HEK293 (cell line): ENCODE data around the gene ARL15.

Source experiments
- CTCF ChIA-PET: fragments of 350-600 bp; formaldehyde crosslinking; extraction: SDS; loops from one replicate; lab custom pipeline; 2021; ENCODE audit warnings: antibody characterized with exemption; lab: Yijun Ruan, JAX
- POLR2A ChIA-PET: fragments of 300-600 bp; formaldehyde crosslinking; extraction: SDS; loops from one replicate; lab custom pipeline; 2020; ENCODE audit warnings: antibody characterized with exemption, inconsistent platforms; lab: Yijun Ruan, JAX
- H3K27ac ChIP-seq: fragments of 200-500 bp; sonication (Bioruptor generic); 2 replicates; pipeline ENCODE4 v1.5.1; 2014; ENCODE audit warnings: low read depth, low read length, control low read depth, inconsistent platforms; ENCODE audit errors: extremely low read depth
- H3K36me3 ChIP-seq, 2 experiments: fragments of 200-500 bp in 1 of 2; sonication (Bioruptor generic) in 1 of 2; 1 replicate in 1 of 2; 2 replicates in 1 of 2; pipeline ENCODE4 v1.5.1; 2014 to 2017; ENCODE audit warnings: inconsistent platforms in 2 of 2, low read length in 2 of 2; ENCODE audit not compliant: control insufficient read depth in 2 of 2, insufficient read depth in 1 of 2
- H3K4me1 ChIP-seq: fragments of 200-500 bp; sonication (Bioruptor generic); 2 replicates; pipeline ENCODE4 v1.5.1; 2014; ENCODE audit warnings: mild to moderate bottlenecking, low read length, inconsistent platforms; ENCODE audit not compliant: control insufficient read depth, insufficient read depth
- H3K4me3 ChIP-seq: 2 replicates; pipeline ENCODE4 v1.5.1; 2011; ENCODE audit warnings: low read depth, mild to moderate bottlenecking, control low read depth, low read length, moderate library complexity
- H3K9me3 ChIP-seq: fragments of 200-500 bp; sonication (Bioruptor generic); 2 replicates; pipeline ENCODE4 v1.5.1; 2014; ENCODE audit warnings: low read depth, low read length, inconsistent platforms; ENCODE audit not compliant: control insufficient read depth, insufficient read depth
- HOXD13 ChIP-seq: sonication (generic); formaldehyde crosslinking; IDR thresholded peaks from 2 replicates; pipeline ENCODE4 v1.8.0; 2022; ENCODE audit warnings: missing genetic modification reagents, borderline replicate concordance
- TRIM28 ChIP-seq: IDR thresholded peaks from 2 replicates; pipeline ENCODE4 v1.6.1; 2011; ENCODE audit warnings: low read length, control low read depth, borderline replicate concordance
- WT1 ChIP-seq: fragments of 450-650 bp; formaldehyde crosslinking; IDR thresholded peaks from 2 replicates; pipeline ENCODE4 v1.5.1; 2016; ENCODE audit warnings: missing biosample characterization, missing genetic modification characterization
- ZNF140 ChIP-seq: fragments of 450-650 bp; formaldehyde crosslinking; IDR thresholded peaks from 2 replicates; pipeline ENCODE4 v1.5.1; 2016; ENCODE audit warnings: missing biosample characterization, missing genetic modification characterization
- ZNF184 ChIP-seq: fragments of 450-650 bp; IDR thresholded peaks from 2 replicates; pipeline ENCODE4 v1.5.1; 2018; ENCODE audit warnings: missing biosample characterization, mild to moderate bottlenecking, missing genetic modification characterization
- ZNF23 ChIP-seq: fragments of 450-650 bp; formaldehyde crosslinking; IDR thresholded peaks from 2 replicates; pipeline ENCODE4 v1.5.1; 2016; ENCODE audit warnings: missing biosample characterization, missing genetic modification characterization, borderline replicate concordance
- ZNF433 ChIP-seq: fragments of 450-650 bp; formaldehyde crosslinking; IDR thresholded peaks from 2 replicates; pipeline ENCODE4 v1.5.1; 2016; ENCODE audit warnings: missing biosample characterization, missing genetic modification characterization, low read depth
- ZNF664 ChIP-seq: fragments of 450-650 bp; formaldehyde crosslinking; IDR thresholded peaks from 2 replicates; pipeline ENCODE4 v1.5.1; 2016; ENCODE audit warnings: missing biosample characterization, missing genetic modification characterization
- ZNF776 ChIP-seq: fragments of 450-650 bp; formaldehyde crosslinking; IDR thresholded peaks from 2 replicates; pipeline ENCODE4 v1.5.0; 2017; ENCODE audit warnings: missing biosample characterization, missing genetic modification characterization, borderline replicate concordance
- ZNF843 ChIP-seq: fragments of 450-650 bp; formaldehyde crosslinking; IDR thresholded peaks from 2 replicates; pipeline ENCODE4 v1.5.1; 2016; ENCODE audit warnings: missing biosample characterization, missing genetic modification characterization
- TF ChIP-seq, protein P1 (sequence below): fragments of 450-650 bp; formaldehyde crosslinking; IDR thresholded peaks from 2 replicates; pipeline ENCODE4 v1.5.1; 2016; ENCODE audit warnings: missing biosample characterization, missing genetic modification characterization, borderline replicate concordance
- TF ChIP-seq, protein P2 (sequence below): fragments of 450-650 bp; formaldehyde crosslinking; IDR thresholded peaks from 2 replicates; pipeline ENCODE4 v1.5.1; 2016; ENCODE audit warnings: missing biosample characterization, missing genetic modification characterization

Gene ARL15

DNA sequence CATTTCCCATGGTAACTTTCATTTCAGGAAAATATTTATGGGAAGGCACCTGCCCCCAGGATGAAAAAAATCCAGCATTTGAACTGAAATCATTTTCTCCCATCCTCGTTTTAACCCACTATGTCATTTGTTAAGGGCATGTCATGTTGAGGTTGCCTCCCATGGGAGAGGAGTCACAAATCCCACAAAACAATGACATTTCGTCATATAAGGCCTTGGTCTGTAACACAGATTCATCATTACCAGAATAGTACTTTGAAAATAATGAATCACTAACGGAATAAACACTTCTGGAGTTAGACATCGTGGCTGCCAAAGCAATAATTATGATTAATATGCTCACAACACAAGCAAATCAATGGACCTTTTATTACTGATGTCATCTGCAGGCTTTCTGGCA lies 475.9 kb downstream of the ARL15 start:
- Histone ChIP-seq H3K4me1 (no peaks in the 10 kb centered on the region), H3K9me3 (no peaks in the 10 kb centered on the region; the same call in 1 of the 2 replicates), H3K36me3 (no peaks in the 10 kb centered on the region)
- CTCF ChIA-PET: no interaction called here
- no peak for TF ChIP-seq ZNF776 (tag by site-specific recombination)
- TF ChIP-seq, protein P1, sequence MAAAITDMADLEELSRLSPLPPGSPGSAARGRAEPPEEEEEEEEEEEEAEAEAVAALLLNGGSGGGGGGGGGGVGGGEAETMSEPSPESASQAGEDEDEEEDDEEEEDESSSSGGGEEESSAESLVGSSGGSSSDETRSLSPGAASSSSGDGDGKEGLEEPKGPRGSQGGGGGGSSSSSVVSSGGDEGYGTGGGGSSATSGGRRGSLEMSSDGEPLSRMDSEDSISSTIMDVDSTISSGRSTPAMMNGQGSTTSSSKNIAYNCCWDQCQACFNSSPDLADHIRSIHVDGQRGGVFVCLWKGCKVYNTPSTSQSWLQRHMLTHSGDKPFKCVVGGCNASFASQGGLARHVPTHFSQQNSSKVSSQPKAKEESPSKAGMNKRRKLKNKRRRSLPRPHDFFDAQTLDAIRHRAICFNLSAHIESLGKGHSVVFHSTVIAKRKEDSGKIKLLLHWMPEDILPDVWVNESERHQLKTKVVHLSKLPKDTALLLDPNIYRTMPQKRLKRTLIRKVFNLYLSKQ (tag by site-specific recombination): no peak
- no peak for TF ChIP-seq ZNF664
- TF ChIP-seq ZNF23 (tag by site-specific recombination): no peak
- TF ChIP-seq ZNF140: no peak
- no peak for TF ChIP-seq HOXD13 (CRISPR knock-in tag)
- no peak for TF ChIP-seq ZNF433
- no peak for TF ChIP-seq ZNF184 (tag by site-specific recombination)
- TF ChIP-seq WT1: no peak
- TF ChIP-seq TRIM28: no peak
- no peak for TF ChIP-seq ZNF843
- TF ChIP-seq, protein P2, sequence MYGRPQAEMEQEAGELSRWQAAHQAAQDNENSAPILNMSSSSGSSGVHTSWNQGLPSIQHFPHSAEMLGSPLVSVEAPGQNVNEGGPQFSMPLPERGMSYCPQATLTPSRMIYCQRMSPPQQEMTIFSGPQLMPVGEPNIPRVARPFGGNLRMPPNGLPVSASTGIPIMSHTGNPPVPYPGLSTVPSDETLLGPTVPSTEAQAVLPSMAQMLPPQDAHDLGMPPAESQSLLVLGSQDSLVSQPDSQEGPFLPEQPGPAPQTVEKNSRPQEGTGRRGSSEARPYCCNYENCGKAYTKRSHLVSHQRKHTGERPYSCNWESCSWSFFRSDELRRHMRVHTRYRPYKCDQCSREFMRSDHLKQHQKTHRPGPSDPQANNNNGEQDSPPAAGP: no peak
- TF ChIP-seq, all 188 proteins: peak for 0
- Histone ChIP-seq H3K4me3 (no peak overlapping the region), H3K27ac (no peak overlapping the region)
- POLR2A ChIA-PET: no interaction called here
